Loucy (cell line): Measurements from ENCODE around the gene EDN1.

Experiments used
- H2AFZ ChIP-seq: fragments of 200-600 bp; sonication (generic); 2 replicates; pipeline ENCODE4 v1.6.0; 2016; ENCODE audit warnings: antibody characterized with exemption, mild to moderate bottlenecking, low read length, moderate library complexity
- H3F3A ChIP-seq: fragments of 200-600 bp; 2 replicates; pipeline ENCODE4 v1.6.0; 2016; ENCODE audit warnings: antibody characterized with exemption, low read depth, mild to moderate bottlenecking
- H3K27me3 ChIP-seq: fragments of 200-600 bp; sonication (generic); 2 replicates; pipeline ENCODE4 v1.6.1; 2014; ENCODE audit warnings: low read length, mild to moderate bottlenecking; ENCODE audit not compliant: insufficient read depth, poor library complexity, severe bottlenecking
- H3K36me3 ChIP-seq: fragments of 200-600 bp; sonication (generic); 2 replicates; pipeline ENCODE4 v1.6.1; 2016; ENCODE audit warnings: low read length; ENCODE audit not compliant: insufficient read depth
- H3K4me1 ChIP-seq: fragments of 200-600 bp; sonication (generic); 2 replicates; pipeline ENCODE4 v1.5.1; 2014; ENCODE audit warnings: low read length, mild to moderate bottlenecking; ENCODE audit not compliant: insufficient read depth, poor library complexity, severe bottlenecking
- H3K4me2 ChIP-seq: fragments of 200-600 bp; sonication (generic); 2 replicates; pipeline ENCODE4 v1.6.0; 2014; ENCODE audit warnings: antibody characterized with exemption, low read length, low read depth, mild to moderate bottlenecking; ENCODE audit not compliant: poor library complexity, severe bottlenecking
- H3K4me3 ChIP-seq: fragments of 200-600 bp; sonication (generic); 2 replicates; pipeline ENCODE4 v1.5.1; 2014; ENCODE audit warnings: low read length, mild to moderate bottlenecking, mixed read lengths; ENCODE audit not compliant: poor library complexity, severe bottlenecking
- H3K79me2 ChIP-seq: fragments of 200-600 bp; sonication (generic); 2 replicates; pipeline ENCODE4 v1.6.1; 2014; ENCODE audit warnings: low read length; ENCODE audit not compliant: insufficient read depth
- H3K9ac ChIP-seq: fragments of 200-600 bp; sonication (generic); 2 replicates; pipeline ENCODE4 v1.6.0; 2014; ENCODE audit warnings: mild to moderate bottlenecking, low read depth, low read length, moderate library complexity; ENCODE audit not compliant: poor library complexity, severe bottlenecking
- H3K9me2 ChIP-seq: fragments of 200-600 bp; sonication (generic); replicated peaks from 2 replicates; pipeline ENCODE4 v1.6.1; 2016; ENCODE audit warnings: low read depth, low read length, mixed read lengths
- H3K9me3 ChIP-seq: fragments of 200-600 bp; sonication (generic); 2 replicates; pipeline ENCODE4 v1.6.1; 2014; ENCODE audit warnings: mild to moderate bottlenecking, antibody characterized with exemption, low read length, low read depth; ENCODE audit not compliant: insufficient read depth
- H4K20me1 ChIP-seq: fragments of 200-600 bp; sonication (generic); 2 replicates; pipeline ENCODE4 v1.6.0; 2014; ENCODE audit warnings: antibody characterized with exemption, low read length, mild to moderate bottlenecking; ENCODE audit not compliant: insufficient read depth, poor library complexity, severe bottlenecking
- CTCF ChIP-seq: fragments of 200-600 bp; sonication (generic); conservative IDR thresholded peaks from 2 replicates; pipeline ENCODE4 v1.5.1; 2014; ENCODE audit warnings: mild to moderate bottlenecking, antibody characterized with exemption, low read length
- EZH2phosphoT487 ChIP-seq: fragments of 200-600 bp; IDR thresholded peaks from 2 replicates; pipeline ENCODE4 v1.6.1; 2018; ENCODE audit warnings: antibody characterized with exemption, mild to moderate bottlenecking, moderate library complexity, borderline replicate concordance

The EDN1 gene

GRCh38 chr6:12283904-12284303 lies 6.3 kb upstream of the EDN1 start:
- H3K9me3 ChIP-seq: no peaks in the 10 kb centered on the region
- no peak overlapping the region for H3K4me3 ChIP-seq
- H3K9ac ChIP-seq: no peak overlapping the region
- TF ChIP-seq EZH2phosphoT487 (no peak), CTCF (no peak)
- no peak overlapping the region for H3K4me2 ChIP-seq
- H3K27me3 ChIP-seq: no peaks in the 10 kb centered on the region
- no peaks in the 10 kb centered on the region for H3K36me3 ChIP-seq
- no peaks in the 10 kb centered on the region for H3K79me2 ChIP-seq
- H3F3A ChIP-seq: no peaks in the 10 kb centered on the region
- H4K20me1 ChIP-seq: no peaks in the 10 kb centered on the region
- H2AFZ ChIP-seq: no peak overlapping the region
- H3K9me2 ChIP-seq: no peaks in the 10 kb centered on the region
- H3K4me1 ChIP-seq: no peaks in the 10 kb centered on the region

GRCh38 chr6:12286373-12287110 lies 3.6 kb upstream of the EDN1 start:
- H3K9me2 ChIP-seq: no peaks in the 10 kb centered on the region
- H3K27me3 ChIP-seq: peaks cover 8% of the 10 kb centered on the region
- no peaks in the 10 kb centered on the region for H3F3A ChIP-seq
- no peak overlapping the region for H2AFZ ChIP-seq
- TF ChIP-seq CTCF (no peak), EZH2phosphoT487 (no peak)
- peaks cover 6% of the 10 kb centered on the region for H3K4me1 ChIP-seq
- H3K36me3 ChIP-seq: no peaks in the 10 kb centered on the region
- no peaks in the 10 kb centered on the region for H3K79me2 ChIP-seq
- no peaks in the 10 kb centered on the region for H3K9me3 ChIP-seq
- H3K4me2 ChIP-seq: no peak overlapping the region
- H3K9ac ChIP-seq: no peak overlapping the region
- H4K20me1 ChIP-seq: no peaks in the 10 kb centered on the region
- no peak overlapping the region for H3K4me3 ChIP-seq

GRCh38 chr6:12288211-12288618 lies 1.9 kb upstream of the EDN1 start:
- H3K9me3 ChIP-seq: no peaks in the 10 kb centered on the region
- H3F3A ChIP-seq: no peaks in the 10 kb centered on the region
- no peak overlapping the region for H3K4me3 ChIP-seq
- no peak for TF ChIP-seq CTCF
- no peak for TF ChIP-seq EZH2phosphoT487
- peaks cover 15% of the 10 kb centered on the region for H3K27me3 ChIP-seq
- peaks cover 6% of the 10 kb centered on the region for H3K4me1 ChIP-seq
- H3K79me2 ChIP-seq: no peaks in the 10 kb centered on the region
- no peaks in the 10 kb centered on the region for H3K9me2 ChIP-seq
- H3K36me3 ChIP-seq: no peaks in the 10 kb centered on the region
- no peak overlapping the region for H2AFZ ChIP-seq
- H3K9ac ChIP-seq: no peak overlapping the region
- H4K20me1 ChIP-seq: no peaks in the 10 kb centered on the region
- no peak overlapping the region for H3K4me2 ChIP-seq
